Astrocyte (in vitro differentiated cells and primary cell): ENCODE measurements around the gene DNAJC22. TPM values are rescaled to one million over a fixed set of nuclear protein-coding genes. Genes with fewer than 3 reads are reported as not detected.

Experiments used
- DNase-seq: peaks from one replicate; pipeline ENCODE4 v3.0.0-alpha.2; 2010; ENCODE audit warnings: low read depth
- FAIRE-seq: peaks from 2 replicates; lab custom pipeline; 2011; peaks lifted over from hg19 to GRCh38; lab: Jason Lieb, UNC
- H2AFZ ChIP-seq: 2 replicates; pipeline ENCODE4 v1.6.0; 2012; ENCODE audit warnings: low read depth, low read length, inconsistent platforms
- H3K27ac ChIP-seq: 2 replicates; pipeline ENCODE4 v1.5.1; 2011; ENCODE audit warnings: low read depth, low read length, inconsistent platforms
- H3K27me3 ChIP-seq: 2 replicates; pipeline ENCODE4 v1.6.0; 2011; ENCODE audit warnings: low read length, inconsistent platforms; ENCODE audit not compliant: insufficient read depth
- H3K36me3 ChIP-seq: 2 replicates; pipeline ENCODE4 v1.5.1; 2011; ENCODE audit warnings: low read length, inconsistent platforms; ENCODE audit not compliant: insufficient read depth
- H3K4me1 ChIP-seq: 2 replicates; pipeline ENCODE4 v1.5.1; 2011; ENCODE audit warnings: low read length, inconsistent platforms; ENCODE audit not compliant: insufficient read depth
- H3K4me2 ChIP-seq: 2 replicates; pipeline ENCODE4 v1.6.0; 2012; ENCODE audit warnings: low read length, inconsistent platforms
- H3K4me3 ChIP-seq: 2 replicates; pipeline ENCODE4 v1.5.1; 2011; ENCODE audit warnings: low read depth, mild to moderate bottlenecking, low read length, inconsistent platforms; ENCODE audit not compliant: insufficient read depth
- H3K79me2 ChIP-seq: 2 replicates; pipeline ENCODE4 v1.6.0; 2012; ENCODE audit warnings: mild to moderate bottlenecking, low read length, inconsistent platforms; ENCODE audit not compliant: insufficient read depth
- H3K9ac ChIP-seq: 2 replicates; pipeline ENCODE4 v1.6.0; 2012; ENCODE audit warnings: mild to moderate bottlenecking, low read length, inconsistent platforms
- H3K9me3 ChIP-seq: 2 replicates; pipeline ENCODE4 v1.5.1; 2012; ENCODE audit warnings: low read depth, mild to moderate bottlenecking, low read length, inconsistent platforms; ENCODE audit not compliant: insufficient read depth
- H4K20me1 ChIP-seq: 2 replicates; pipeline ENCODE4 v1.6.0; 2012; ENCODE audit warnings: low read length, inconsistent platforms; ENCODE audit not compliant: insufficient read depth
- H3K27ac Mint-ChIP-seq: one replicate; pipeline ENCODE4 v1.8.0; 2021; ENCODE audit warnings: mild to moderate bottlenecking, mixed read lengths; ENCODE audit not compliant: unreplicated experiment
- H3K27me3 Mint-ChIP-seq: one replicate; pipeline ENCODE4 v1.8.0; 2021; ENCODE audit warnings: low read depth, mixed read lengths; ENCODE audit not compliant: unreplicated experiment
- H3K36me3 Mint-ChIP-seq: one replicate; pipeline ENCODE4 v1.8.0; 2021; ENCODE audit warnings: low read depth, mixed read lengths; ENCODE audit not compliant: unreplicated experiment
- H3K4me1 Mint-ChIP-seq: one replicate; pipeline ENCODE4 v1.8.0; 2021; ENCODE audit warnings: low read depth, mixed read lengths; ENCODE audit not compliant: unreplicated experiment
- H3K4me3 Mint-ChIP-seq: one replicate; pipeline ENCODE4 v1.8.0; 2021; ENCODE audit warnings: mild to moderate bottlenecking, moderate library complexity, mixed read lengths; ENCODE audit not compliant: unreplicated experiment
- H3K9me3 Mint-ChIP-seq: one replicate; pipeline ENCODE4 v1.8.0; 2021; ENCODE audit warnings: mild to moderate bottlenecking, mixed read lengths; ENCODE audit not compliant: unreplicated experiment
- CTCF ChIP-seq: IDR thresholded peaks from 2 replicates; pipeline ENCODE4 v1.5.1; 2011; ENCODE audit warnings: low read depth, mild to moderate bottlenecking, inconsistent platforms, low read length, moderate library complexity; ENCODE audit not compliant: insufficient read depth
- EZH2 ChIP-seq: IDR thresholded peaks from 2 replicates; pipeline ENCODE4 v1.6.1; 2012; ENCODE audit warnings: mild to moderate bottlenecking, low read length, inconsistent platforms; ENCODE audit not compliant: insufficient read depth
- total RNA-seq: library from RNA; stranded (reverse); gene quantifications from 2 replicates; pipeline ENCODE4 v1.2.1, GENCODE V29; 2021

The DNAJC22 gene
- total RNA-seq, 1 donor from 2014 or later: 0.52 TPM

DNA sequence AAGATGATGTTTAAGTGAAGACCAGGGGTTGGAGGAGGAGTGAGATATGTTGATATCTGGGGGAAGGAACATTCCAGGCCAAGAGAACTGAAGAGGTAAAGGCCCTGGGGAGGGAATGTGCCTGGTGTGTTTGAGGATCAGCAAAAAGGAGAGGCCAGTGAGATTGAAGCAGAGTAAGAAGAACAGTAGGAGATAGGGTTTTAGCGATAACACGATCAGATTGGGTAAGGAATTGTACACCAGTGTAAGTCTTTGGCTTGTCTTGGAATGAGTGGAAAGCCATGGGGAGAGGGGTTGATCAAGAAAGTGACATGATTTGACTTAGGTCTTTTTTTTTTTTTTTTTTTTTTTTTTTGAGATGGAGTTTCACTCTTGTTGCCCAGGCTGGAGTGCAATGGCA is 18.8 kb upstream of the DNAJC22 start:
- H4K20me1 ChIP-seq: peaks cover 8% of the 10 kb centered on the region
- TF ChIP-seq CTCF (no peak), EZH2 (no peak)
- H3K4me3 ChIP-seq: no peak overlapping the region
- no peaks in the 10 kb centered on the region for H3K36me3 Mint-ChIP-seq
- H3K27me3 ChIP-seq: peaks cover 2% of the 10 kb centered on the region
- H3K27me3 Mint-ChIP-seq: peaks cover 26% of the 10 kb centered on the region
- H3K79me2 ChIP-seq: peaks cover 14% of the 10 kb centered on the region
- no peak for DNase-seq
- H3K9me3 Mint-ChIP-seq: no peaks in the 10 kb centered on the region
- H2AFZ ChIP-seq: no peak overlapping the region
- no peak overlapping the region for H3K4me3 Mint-ChIP-seq
- H3K9ac ChIP-seq: no peak overlapping the region
- no peaks in the 10 kb centered on the region for H3K9me3 ChIP-seq
- H3K4me1 ChIP-seq: peaks cover 9% of the 10 kb centered on the region
- H3K27ac ChIP-seq: no peak overlapping the region
- peaks cover 4% of the 10 kb centered on the region for H3K4me1 Mint-ChIP-seq
- H3K4me2 ChIP-seq: no peak overlapping the region
- no peak for FAIRE-seq
- peaks cover 4% of the 10 kb centered on the region for H3K36me3 ChIP-seq
- no peak overlapping the region for H3K27ac Mint-ChIP-seq

DNA sequence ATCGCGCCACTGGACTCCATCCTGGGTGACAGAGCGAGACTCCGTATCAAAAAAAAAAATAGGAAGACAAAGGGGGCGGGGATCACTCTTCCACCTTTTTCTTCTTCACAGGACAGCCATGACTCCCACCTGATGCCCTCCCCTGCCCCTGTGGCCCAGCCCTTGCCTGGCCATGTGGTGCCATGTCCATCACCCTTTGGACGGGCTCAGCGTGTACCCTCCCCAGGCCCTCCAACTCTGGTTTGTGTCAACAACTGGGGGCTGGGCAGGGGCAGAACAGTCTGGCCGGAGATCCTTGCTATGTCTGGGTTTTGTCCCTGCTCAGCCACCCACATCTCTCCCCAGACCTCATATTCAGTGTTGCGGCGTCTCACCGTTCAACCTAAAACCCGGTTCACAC is 17.9 kb upstream of the DNAJC22 start:
- DNase-seq (no peak), FAIRE-seq (no peak)
- H3K36me3 Mint-ChIP-seq: no peaks in the 10 kb centered on the region

More for the DNA sequence above, 17.9 kb upstream of the DNAJC22 start:
- H3K4me1 Mint-ChIP-seq: no peaks in the 10 kb centered on the region
- Histone ChIP-seq H3K4me3 (no peak overlapping the region), H4K20me1 (peaks cover 8% of the 10 kb centered on the region), H3K79me2 (peaks cover 6% of the 10 kb centered on the region), H3K27ac (no peak overlapping the region), H3K4me1 (peaks cover 5% of the 10 kb centered on the region), H3K4me2 (no peak overlapping the region), H3K27me3 (peaks cover 10% of the 10 kb centered on the region), H3K9me3 (no peaks in the 10 kb centered on the region), H3K36me3 (peaks cover 4% of the 10 kb centered on the region), H3K9ac (no peak overlapping the region), H2AFZ (no peak overlapping the region)
- peaks cover 32% of the 10 kb centered on the region for H3K27me3 Mint-ChIP-seq
- TF ChIP-seq CTCF (no peak), EZH2 (no peak)
- H3K27ac Mint-ChIP-seq: no peak overlapping the region
- no peak overlapping the region for H3K4me3 Mint-ChIP-seq
- H3K9me3 Mint-ChIP-seq: no peaks in the 10 kb centered on the region
